Right atrium auricular region (tissue), 2 donors: Measurements from ENCODE around the gene DAAM2. TPM values are rescaled to one million over a fixed set of nuclear protein-coding genes. Genes with fewer than 3 reads are reported as not detected.

ENCODE experiments used
- DNase-seq: peaks from one replicate; pipeline ENCODE4 v3.0.0-alpha.2; 2019; ENCODE audit warnings: low spot score
- H3K27ac ChIP-seq, 2 donors: fragments of 200-600 bp; sonication (generic); 1 replicate in 1 of 2; 2 replicates in 1 of 2; pipeline ENCODE4 v1.5.1; 2016 to 2019
- H3K27me3 ChIP-seq, 2 donors: fragments of 200-600 bp; sonication (generic); one replicate each; pipeline versions ENCODE4 v1.5.1 to v1.6.0; 2017 to 2019
- H3K36me3 ChIP-seq: fragments of 200-600 bp; sonication (generic); one replicate; pipeline ENCODE4 v1.5.1; 2016
- H3K4me1 ChIP-seq, 2 donors: fragments of 200-600 bp; sonication (generic); one replicate each; pipeline versions ENCODE4 v1.5.1 to v1.6.0; 2017 to 2019
- H3K4me3 ChIP-seq, 2 donors: fragments of 200-600 bp; sonication (generic); 1 replicate in 1 of 2; 2 replicates in 1 of 2; pipeline ENCODE4 v1.5.1; 2017 to 2019; ENCODE audit warnings: mild to moderate bottlenecking in 1 of 2, moderate library complexity in 1 of 2
- H3K9me3 ChIP-seq, 2 donors: fragments of 200-600 bp; sonication (generic); one replicate each; pipeline ENCODE4 v1.5.1; 2019
- CTCF ChIP-seq, 2 donors: fragments of 200-600 bp; sonication (generic); IDR thresholded peaks; one replicate each; pipeline ENCODE4 v1.5.1; 2019; ENCODE audit warnings: antibody characterized with exemption in 2 of 2
- total RNA-seq, 2 donors: library from RNA; depleted of rRNA; stranded (reverse); fragments of >200 nt; gene quantifications; one replicate each; pipeline ENCODE4 v1.1.0, GENCODE V29; 2016

The DAAM2 gene
- total RNA-seq: 1 to 10 TPM; 8.3 to 9.7 TPM

GRCh38 chr6:39791850-39792539, at the start of gene DAAM2:
DAAM2 (plus strand) TSS chr6:39792376; CDS start chr6:39856303, 63,927 bp downstream.
- peaks cover 0 to 7% of the 10 kb centered on the region in 2 donors for H3K4me1 ChIP-seq
- peak within 1 kb of the TSS; percentile 74 to 75 for H3K27ac ChIP-seq
- DNase-seq: no peak
- peak in 1 of 2 donors; percentile 52 for TF ChIP-seq CTCF (IDR thresholded peaks at IDR 0.05)
- peak within 1 kb of the TSS; percentile 50 to 70 for H3K4me3 ChIP-seq
- H3K36me3 ChIP-seq: no peaks in the 10 kb centered on the region
- no peaks in the 10 kb centered on the region for H3K9me3 ChIP-seq
- no peaks in the 10 kb centered on the region for H3K27me3 ChIP-seq

- Histone ChIP-seq H3K27ac (no peak overlapping the region), H3K4me1 (no peaks in the 10 kb centered on the region), H3K4me3 (no peak overlapping the region), H3K36me3 (no peaks in the 10 kb centered on the region), H3K27me3 (no peaks in the 10 kb centered on the region), H3K9me3 (no peaks in the 10 kb centered on the region)
- no peak for DNase-seq
- TF ChIP-seq CTCF (IDR thresholded peaks at IDR 0.05): no peak
Measured at GRCh38 chr6:39746795-39747194, 45.4 kb upstream of the DAAM2 start.

GRCh38 chr6:39752835-39753724, 39.1 kb upstream of the DAAM2 start:
- Histone ChIP-seq H3K36me3 (no peaks in the 10 kb centered on the region), H3K9me3 (no peaks in the 10 kb centered on the region), H3K4me3 (no peak overlapping the region), H3K27me3 (no peaks in the 10 kb centered on the region), H3K4me1 (peaks cover 0 to 18% of the 10 kb centered on the region in 2 donors), H3K27ac (peak overlapping the region; percentile 20 to 49)
- no peak for TF ChIP-seq CTCF (IDR thresholded peaks at IDR 0.05)
- DNase-seq: no peak

- H3K4me3 ChIP-seq: no peak overlapping the region
- DNase-seq: peak; percentile 71
- no peaks in the 10 kb centered on the region for H3K9me3 ChIP-seq
- peaks cover 0 to 18% of the 10 kb centered on the region in 2 donors for H3K4me1 ChIP-seq
- no peaks in the 10 kb centered on the region for H3K36me3 ChIP-seq
- H3K27ac ChIP-seq: peak overlapping the region; percentile 20 to 49
- TF ChIP-seq CTCF (IDR thresholded peaks at IDR 0.05): no peak
- H3K27me3 ChIP-seq: no peaks in the 10 kb centered on the region
Measured at GRCh38 chr6:39753725-39754045, 38.5 kb upstream of the DAAM2 start.

- H3K36me3 ChIP-seq: no peaks in the 10 kb centered on the region
- no peaks in the 10 kb centered on the region for H3K9me3 ChIP-seq
- no peak for DNase-seq
Measured at GRCh38 chr6:39754514-39755115, 37.6 kb upstream of the DAAM2 start.

More at GRCh38 chr6:39754514-39755115, 37.6 kb upstream of the DAAM2 start:
- no peaks in the 10 kb centered on the region for H3K27me3 ChIP-seq
- H3K4me3 ChIP-seq: no peak overlapping the region
- peaks cover 0 to 18% of the 10 kb centered on the region in 2 donors for H3K4me1 ChIP-seq
- peak overlapping the region in 1 of 2 donors; percentile 49 for H3K27ac ChIP-seq
- TF ChIP-seq CTCF (IDR thresholded peaks at IDR 0.05): no peak
